HG03135 (cell line): ENCODE data around the gene POU6F1.

Experiments used
- ATAC-seq: cut with Tn5 transposase; IDR thresholded peaks from one replicate; pipeline ENCODE4 v1.9.1; 2021; ENCODE audit warnings: mild to moderate bottlenecking, moderate library complexity; ENCODE audit not compliant: unreplicated experiment

The POU6F1 gene

GRCh38 chr12:51171884-51172514 lies 45.9 kb downstream of the POU6F1 start:
- peak; percentile 11 for ATAC-seq

GRCh38 chr12:51163795-51164194 lies 54.1 kb downstream of the POU6F1 start:
- no peak for ATAC-seq

DNA sequence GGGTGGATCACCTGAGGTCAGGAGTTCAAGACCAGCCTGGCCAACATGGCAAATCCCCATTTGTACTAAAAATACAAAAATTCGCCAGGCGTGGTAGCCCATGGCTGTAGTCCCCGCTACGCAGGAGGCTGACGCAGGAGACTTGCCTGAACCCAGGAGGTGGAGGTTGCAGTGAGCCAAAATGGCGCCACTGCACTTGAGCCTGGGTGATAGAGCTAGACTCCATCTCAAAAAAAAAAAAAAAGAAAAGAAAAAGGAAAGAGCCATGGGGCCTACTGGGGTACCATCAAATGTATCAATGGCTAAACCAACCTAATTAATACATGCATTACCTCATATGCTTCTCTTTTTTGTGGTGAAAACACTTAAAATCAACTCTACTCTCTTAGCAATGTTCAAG lies 55.6 kb downstream of the POU6F1 start:
- ATAC-seq, result no peak

- no peak for ATAC-seq
These were observed 56.9 kb downstream of the POU6F1 start for GRCh38 chr12:51160814-51161459.

GRCh38 chr12:51156245-51156765 lies 61.6 kb downstream of the POU6F1 start:
- no peak for ATAC-seq

- no peak for ATAC-seq
These were observed 64.9 kb downstream of the POU6F1 start for GRCh38 chr12:51152953-51153352.

DNA sequence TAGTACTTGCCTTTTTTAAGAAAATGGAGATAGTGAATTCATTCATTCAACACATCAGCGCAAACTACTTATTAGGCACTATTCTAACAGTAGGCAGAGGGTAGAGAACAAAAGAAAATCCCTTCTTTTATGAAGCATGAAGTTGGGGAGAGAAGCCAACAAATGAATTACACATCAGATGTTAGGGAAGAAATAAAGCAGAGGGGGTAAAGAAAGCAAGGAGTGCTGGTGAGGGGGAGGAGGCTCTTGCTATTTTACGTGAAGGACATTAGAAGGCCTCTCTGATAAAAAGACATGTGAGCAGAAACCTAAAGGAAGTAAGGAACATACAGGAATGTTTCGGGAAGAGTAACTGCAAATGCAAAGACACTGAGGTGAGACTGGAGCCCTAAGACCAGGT lies 67.1 kb downstream of the POU6F1 start:
- ATAC-seq, result no peak

DNA sequence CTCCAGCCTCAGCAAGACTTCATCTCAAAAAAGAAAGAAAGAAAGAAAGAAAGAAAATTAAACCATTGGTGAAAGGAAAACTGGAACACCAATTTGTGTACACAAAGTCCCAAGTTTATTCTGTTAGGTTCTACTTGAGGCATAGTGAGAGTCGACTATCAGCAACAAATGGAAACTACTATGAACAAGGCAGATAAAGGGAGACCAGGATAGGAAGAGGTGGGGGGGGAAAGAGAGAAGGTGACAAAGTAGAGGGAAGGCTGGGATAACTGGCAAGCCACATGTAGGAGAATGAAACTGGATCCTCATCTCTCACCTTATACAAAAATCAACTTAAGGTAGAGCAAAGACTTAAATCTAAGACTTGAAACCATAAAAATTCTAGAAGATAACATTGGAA lies 70.6 kb downstream of the POU6F1 start:
- ATAC-seq, result no peak

- ATAC-seq, result no peak
These were observed 78.5 kb downstream of the POU6F1 start for GRCh38 chr12:51139292-51139844.
